Kidney (tissue), 14 donors: ENCODE results near the gene JAZF1. TPM values are rescaled to one million over a fixed set of nuclear protein-coding genes. Genes with fewer than 3 reads are reported as not detected.

Experiments
- DNase-seq, 5 donors: peaks; one replicate each; pipeline ENCODE4 v3.0.0-alpha.2; 2013 to 2020
- FAIRE-seq: peaks from 2 replicates; lab custom pipeline; 2012; peaks lifted over from hg19 to GRCh38; lab: Jason Lieb, UNC
- H3K27ac ChIP-seq, 2 donors: one replicate each; pipeline ENCODE4 v1.7.0; 2013; ENCODE audit warnings: low read depth in 2 of 2, low read length in 2 of 2, inconsistent platforms in 1 of 2
- H3K27me3 ChIP-seq: one replicate; pipeline ENCODE4 v1.7.1; 2013; ENCODE audit warnings: low read length, inconsistent platforms; ENCODE audit not compliant: control insufficient read depth, insufficient read depth
- H3K36me3 ChIP-seq, 3 donors: one replicate each; pipeline versions ENCODE4 v1.7.0 to v1.7.1; 2013; ENCODE audit warnings: low read length in 3 of 3, control low read depth in 1 of 3, inconsistent platforms in 1 of 3; ENCODE audit not compliant: insufficient read depth in 3 of 3, control insufficient read depth in 2 of 3
- H3K4me1 ChIP-seq, 3 donors: one replicate each; pipeline versions ENCODE4 v1.7.0 to v1.7.1; 2013; ENCODE audit warnings: low read length in 3 of 3, inconsistent platforms in 1 of 3, low read depth in 1 of 3; ENCODE audit not compliant: control insufficient read depth in 2 of 3, insufficient read depth in 2 of 3
- H3K4me3 ChIP-seq, 3 donors: one replicate each; pipeline versions ENCODE4 v1.7.0 to v1.8.1; 2013; ENCODE audit warnings: low read length in 3 of 3, control low read depth in 1 of 3, inconsistent platforms in 1 of 3
- H3K9ac ChIP-seq, 3 donors: one replicate each; pipeline versions ENCODE4 v1.7.0 to v1.7.1; 2013; ENCODE audit warnings: low read length in 3 of 3, control low read depth in 1 of 3, inconsistent platforms in 1 of 3
- H3K9me3 ChIP-seq, 3 donors: one replicate each; pipeline versions ENCODE4 v1.7.0 to v1.7.1; 2013; ENCODE audit warnings: low read length in 3 of 3, control low read depth in 1 of 3, inconsistent platforms in 1 of 3; ENCODE audit not compliant: control insufficient read depth in 2 of 3, insufficient read depth in 1 of 3
- CTCF ChIP-seq: IDR thresholded peaks from 3 replicates; pipeline ENCODE4 v1.5.1; 2012; ENCODE audit warnings: mild to moderate bottlenecking, moderate library complexity, borderline replicate concordance; ENCODE audit not compliant: insufficient read depth; ENCODE audit errors: extremely low read depth
- intact Hi-C: fragments of 100-400 bp; cut with DNase I; formaldehyde crosslinking; loops from one replicate; pipeline ENCODE4 v1.11.1; 2022
- polyA plus RNA-seq: library from polyadenylated mRNA; stranded (reverse); fragments of 350-450 nt; fragmentation: Illumina TruSeq; extraction: RNeasy Lipid Tissue Mini Kit (QIAGEN cat#74804); gene quantifications from one replicate; pipeline ENCODE4 v1.2.3, GENCODE V29; 2014; ENCODE audit warnings: low read depth, low replicate concordance; ENCODE audit not compliant: insufficient read depth
- total RNA-seq: library from RNA; stranded (reverse); fragmentation: NEBNext Ultra II Directional; extraction: Animal tissue kit (Norgen Biotek cat#: 25700); gene quantifications from one replicate; pipeline ENCODE4 v1.2.1, GENCODE V29; 2021
- donor health status: control.
- donor health status: control.
- donor health status: control.
- donor health status: control.
- donor health status: control.
- donor health status: DM: yes; HTN: yes; CAD: no.
- donor health status: Normal renal cell carcinoma (clear cell type).

JAZF1 gene
- total and polyA plus RNA-seq, 2 donors from 2014 or later: 5.7 to 13.1 TPM

- FAIRE-seq: no peak
- no peak overlapping the region for H3K4me3 ChIP-seq
- no peak overlapping the region for H3K9ac ChIP-seq
- TF ChIP-seq CTCF: no peak
- no peak for DNase-seq
- intact Hi-C loops: no loop called here
- H3K9me3 ChIP-seq: no peaks in the 10 kb centered on the region
- H3K27me3 ChIP-seq: no peaks in the 10 kb centered on the region
- H3K27ac ChIP-seq: no peak overlapping the region
- no peaks in the 10 kb centered on the region for H3K36me3 ChIP-seq
- no peaks in the 10 kb centered on the region for H3K4me1 ChIP-seq
These were observed 330.1 kb downstream of the JAZF1 start for GRCh38 chr7:27850531-27850930.

- Histone ChIP-seq H3K4me3 (no peak overlapping the region), H3K27me3 (no peaks in the 10 kb centered on the region), H3K27ac (no peak overlapping the region), H3K9ac (no peak overlapping the region), H3K4me1 (peaks cover 0 to 3% (median 0%) of the 10 kb centered on the region in 3 donors), H3K9me3 (no peaks in the 10 kb centered on the region), H3K36me3 (no peaks in the 10 kb centered on the region)
- intact Hi-C loops: no loop called here
- FAIRE-seq (no peak), DNase-seq (no peak)
- no peak for TF ChIP-seq CTCF
These were observed 334.2 kb downstream of the JAZF1 start for GRCh38 chr7:27846388-27846787.

- Histone ChIP-seq H3K27me3 (no peaks in the 10 kb centered on the region), H3K9ac (no peak overlapping the region), H3K9me3 (no peaks in the 10 kb centered on the region), H3K4me3 (no peak overlapping the region), H3K4me1 (peaks cover 0 to 3% (median 0%) of the 10 kb centered on the region in 3 donors), H3K27ac (no peak overlapping the region), H3K36me3 (no peaks in the 10 kb centered on the region)
- intact Hi-C loops: no loop called here
- DNase-seq: no peak
- no peak for TF ChIP-seq CTCF
- FAIRE-seq: no peak
These were observed 336.9 kb downstream of the JAZF1 start for GRCh38 chr7:27843584-27844305.
